Lower leg skin (tissue), 3 donors: ENCODE data around the gene B4GALT7.

Source experiments
- POLR2A ChIP-seq, 2 donors: fragments of 450-650 bp; IDR thresholded peaks; one replicate each; pipeline ENCODE4 v1.6.1; 2016 to 2017; ENCODE audit warnings: antibody characterized with exemption in 2 of 2, mild to moderate bottlenecking in 1 of 2, moderate library complexity in 1 of 2
- TF ChIP-seq, protein P1 (sequence below), 3 donors: fragments of 450-650 bp; IDR thresholded peaks; one replicate each; pipeline ENCODE4 v1.5.1; 2016; ENCODE audit warnings: antibody characterized with exemption in 3 of 3, mild to moderate bottlenecking in 3 of 3, moderate library complexity in 2 of 3

GRCh38 chr5:177575488-177575887 is 24.4 kb upstream of the B4GALT7 start:
- TF ChIP-seq, protein P1, sequence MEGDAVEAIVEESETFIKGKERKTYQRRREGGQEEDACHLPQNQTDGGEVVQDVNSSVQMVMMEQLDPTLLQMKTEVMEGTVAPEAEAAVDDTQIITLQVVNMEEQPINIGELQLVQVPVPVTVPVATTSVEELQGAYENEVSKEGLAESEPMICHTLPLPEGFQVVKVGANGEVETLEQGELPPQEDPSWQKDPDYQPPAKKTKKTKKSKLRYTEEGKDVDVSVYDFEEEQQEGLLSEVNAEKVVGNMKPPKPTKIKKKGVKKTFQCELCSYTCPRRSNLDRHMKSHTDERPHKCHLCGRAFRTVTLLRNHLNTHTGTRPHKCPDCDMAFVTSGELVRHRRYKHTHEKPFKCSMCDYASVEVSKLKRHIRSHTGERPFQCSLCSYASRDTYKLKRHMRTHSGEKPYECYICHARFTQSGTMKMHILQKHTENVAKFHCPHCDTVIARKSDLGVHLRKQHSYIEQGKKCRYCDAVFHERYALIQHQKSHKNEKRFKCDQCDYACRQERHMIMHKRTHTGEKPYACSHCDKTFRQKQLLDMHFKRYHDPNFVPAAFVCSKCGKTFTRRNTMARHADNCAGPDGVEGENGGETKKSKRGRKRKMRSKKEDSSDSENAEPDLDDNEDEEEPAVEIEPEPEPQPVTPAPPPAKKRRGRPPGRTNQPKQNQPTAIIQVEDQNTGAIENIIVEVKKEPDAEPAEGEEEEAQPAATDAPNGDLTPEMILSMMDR (IDR thresholded peaks at IDR 0.05) = no peak
- TF ChIP-seq POLR2A (IDR thresholded peaks at IDR 0.05) = no peak
